HepG2 (cell line): ENCODE data around the gene HPCAL1. TPM values are rescaled to one million over a fixed set of nuclear protein-coding genes. Genes with fewer than 3 reads are reported as not detected.

Experiments used
- AFF4 ChIP-seq: sonication (generic); formaldehyde crosslinking; IDR thresholded peaks from 2 replicates; pipeline ENCODE4 v1.4.0; 2020; ENCODE audit warnings: missing genetic modification reagents
- EP300 ChIP-seq, 3 experiments: sonication (generic) in 1 of 3; formaldehyde crosslinking in 1 of 3; IDR thresholded peaks; 2 replicates each; pipeline versions ENCODE4 v1.5.1 to v1.6.1; 2011 to 2020; ENCODE audit warnings: low read depth in 2 of 3, low read length in 2 of 3, borderline replicate concordance in 1 of 3, improper control_type of control experiment in 1 of 3, mild to moderate bottlenecking in 1 of 3, missing genetic modification reagents in 1 of 3, moderate library complexity in 1 of 3
- ESRRA ChIP-seq: sonication (generic); formaldehyde crosslinking; IDR thresholded peaks from 2 replicates; pipeline ENCODE4 v1.5.1; 2020; ENCODE audit warnings: mild to moderate bottlenecking, low read depth, missing genetic modification reagents
- GATA4 ChIP-seq: sonication (generic); IDR thresholded peaks from 2 replicates; pipeline ENCODE4 v1.6.1; 2016; ENCODE audit warnings: antibody characterized with exemption, low read depth, borderline replicate concordance
- GFI1 ChIP-seq: sonication (generic); formaldehyde crosslinking; IDR thresholded peaks from 2 replicates; pipeline ENCODE4 v1.5.0; 2020; ENCODE audit warnings: missing genetic modification reagents, mild to moderate bottlenecking, borderline replicate concordance
- HMGXB3 ChIP-seq: sonication (generic); formaldehyde crosslinking; IDR thresholded peaks from 2 replicates; pipeline ENCODE4 v1.4.0; 2020; ENCODE audit warnings: missing genetic modification reagents, borderline replicate concordance
- KMT2A ChIP-seq: sonication (generic); formaldehyde crosslinking; IDR thresholded peaks from 2 replicates; pipeline ENCODE4 v1.4.0; 2020; ENCODE audit warnings: missing genetic modification reagents
- POGK ChIP-seq: sonication (generic); formaldehyde crosslinking; conservative IDR thresholded peaks from 2 replicates; pipeline ENCODE4 v1.8.0; 2022; ENCODE audit warnings: mild to moderate bottlenecking, moderate library complexity, missing genetic modification reagents
- PTBP1 ChIP-seq: fragments of 200-400 bp; formaldehyde crosslinking; IDR thresholded peaks from 2 replicates; pipeline ENCODE4 v1.6.1; 2018; ENCODE audit warnings: low read length, low read depth; ENCODE audit not compliant: poor library complexity, severe bottlenecking
- SP4 ChIP-seq: sonication (generic); formaldehyde crosslinking; IDR thresholded peaks from 2 replicates; pipeline ENCODE4 v1.8.1; 2023; ENCODE audit warnings: mild to moderate bottlenecking, missing genetic modification reagents
- TFDP1 ChIP-seq: IDR thresholded peaks from 2 replicates; pipeline ENCODE4 v1.6.1; 2016; ENCODE audit warnings: missing compliant biosample characterization, missing genetic modification reagents, borderline replicate concordance
- ZFP1 ChIP-seq: IDR thresholded peaks from 2 replicates; pipeline ENCODE4 v1.6.1; 2016
- ZNF17 ChIP-seq: sonication (generic); formaldehyde crosslinking; IDR thresholded peaks from 2 replicates; pipeline ENCODE4 v1.5.0; 2020; ENCODE audit warnings: mild to moderate bottlenecking, missing genetic modification reagents
- ZNF572 ChIP-seq: sonication (generic); formaldehyde crosslinking; IDR thresholded peaks from 2 replicates; pipeline ENCODE4 v1.5.1; 2020; ENCODE audit warnings: mild to moderate bottlenecking, missing genetic modification reagents
- ZNF839 ChIP-seq: sonication (generic); formaldehyde crosslinking; IDR thresholded peaks from 2 replicates; pipeline ENCODE4 v1.4.0; 2020; ENCODE audit warnings: missing genetic modification reagents, mild to moderate bottlenecking, borderline replicate concordance
- polyA plus RNA-seq, 8 experiments: library from polyadenylated mRNA; depleted of rRNA in 3 of 8; stranded (reverse) in 7 of 8; unstranded in 1 of 8; fragments of >200 nt; fragmentation: Illumina TruSeq in 4 of 8; extraction: Trizol in 4 of 8; gene quantifications; 2 replicates each; pipeline versions ENCODE4 v1.2.1 to v1.2.3, GENCODE V29; 2011 to 2016; ENCODE audit warnings: low read depth in 4 of 8, missing spikeins in 1 of 8, mixed read lengths in 1 of 8; ENCODE audit not compliant: insufficient read depth in 1 of 8
- total RNA-seq, 5 experiments: library from RNA; depleted of rRNA; stranded (reverse); fragments of >200 nt; fragmentation: Illumina TruSeq; extraction: Trizol; gene quantifications; 2 replicates each; pipeline ENCODE4 v1.2.3, GENCODE V29; 2016; ENCODE audit warnings: low read depth in 1 of 5

HPCAL1 gene
- total and polyA plus RNA-seq, 2 of the 13 experiments (the other 11 are each of a cell fraction or from before 2014, with no cell fraction given) = 29.5 to 29.9 TPM

GRCh38 chr2:10300997-10301940 lies 1.4 kb upstream of the HPCAL1 start (continued):
- TF ChIP-seq HMGXB3 = 0 out of 2 replicates have a peak, but pooled peaks have one; percentile 45
- no peak for TF ChIP-seq PTBP1
- TF ChIP-seq TFDP1 (CRISPR knock-in tag) = peak; percentile 44; the same call in 1 of the 2 replicates
- peak; percentile 77; the same call in 1 of the 2 replicates for TF ChIP-seq POGK (CRISPR knock-in tag)
- TF ChIP-seq ZNF572 (CRISPR knock-in tag) = no peak; the same call in 1 of the 2 replicates
- no peak for TF ChIP-seq ZNF17 (CRISPR knock-in tag)
- peak; percentile 22; the same call in 1 of the 2 replicates for TF ChIP-seq GATA4
- TF ChIP-seq ESRRA (CRISPR knock-in tag) = peak; percentile 75
- TF ChIP-seq SP4 (CRISPR knock-in tag) = peak; percentile 46
- TF ChIP-seq KMT2A = no peak
- peak in 1 of 2 experiments; percentile 65; a peak in 2 of 4 replicates for TF ChIP-seq EP300 (IDR thresholded peaks at IDR 0.05; ENCODE audit: low read depth in 2 of 2, low read length in 2 of 2)
- no peak for TF ChIP-seq EP300 (CRISPR knock-in tag; IDR thresholded peaks at IDR 0.05; ENCODE audit: borderline replicate concordance)
- TF ChIP-seq ZFP1 (CRISPR knock-in tag) = peak; percentile 50; the same call in 1 of the 2 replicates
- no peak for TF ChIP-seq AFF4
- TF ChIP-seq GFI1 (CRISPR knock-in tag) = peak; percentile 78; the same call in 1 of the 2 replicates
- peak; percentile 49; the same call in 1 of the 2 replicates for TF ChIP-seq ZNF839 (CRISPR knock-in tag)
